IMR-90 (cell line): Measurements from ENCODE around the gene APC. TPM values are rescaled to one million over a fixed set of nuclear protein-coding genes. Genes with fewer than 3 reads are reported as not detected.

ENCODE experiments used
- ATAC-seq: fragments of 200-7000 bp; cut with Tn5 transposase; 2 replicates; pipeline ENCODE4 v1.9.1; 2020; ENCODE audit warnings: low read depth, mild to moderate bottlenecking, moderate library complexity
- BruUV-seq: library from RNA; stranded (reverse); fragments of 400-500 nt; replicated peaks from 2 replicates; lab custom pipeline; 2021; lab: Mats Ljungman, UMichigan
- CTCF ChIA-PET: fragments of 300-600 bp; formaldehyde crosslinking; extraction: SDS; loops from one replicate; lab custom pipeline; 2021; ENCODE audit warnings: antibody characterized with exemption; lab: Yijun Ruan, JAX
- POLR2A ChIA-PET: fragments of 300-600 bp; sonication (Branson Sonifier 250); formaldehyde crosslinking; loops from one replicate; lab custom pipeline; 2022; ENCODE audit warnings: antibody characterized with exemption; ENCODE audit not compliant: unreplicated experiment; lab: Charles Lee
- DNase-seq: peaks from one replicate; pipeline ENCODE4 v3.0.0; 2013
- H2AFZ ChIP-seq: replicated peaks from 2 replicates; pipeline ENCODE3; 2013; ENCODE audit warnings: low read length, mild to moderate bottlenecking; ENCODE audit not compliant: poor library complexity
- H2AK5ac ChIP-seq: 2 replicates; pipeline ENCODE4 v1.6.1; 2013; ENCODE audit warnings: low read depth, low read length, inconsistent platforms
- H2AK9ac ChIP-seq: replicated peaks from 2 replicates; pipeline ENCODE3; 2013; ENCODE audit warnings: mild to moderate bottlenecking, low read depth, low read length, moderate library complexity; ENCODE audit not compliant: poor library complexity
- H2BK120ac ChIP-seq: 2 replicates; pipeline ENCODE4 v1.6.1; 2013; ENCODE audit warnings: low read depth, low read length, inconsistent platforms
- H2BK15ac ChIP-seq: 3 replicates; pipeline ENCODE4 v1.6.1; 2013; ENCODE audit warnings: low read depth, low read length, inconsistent platforms
- H2BK20ac ChIP-seq: 2 replicates; pipeline ENCODE4 v1.6.1; 2013; ENCODE audit warnings: low read depth, mild to moderate bottlenecking, inconsistent platforms, low read length, moderate library complexity
- H2BK5ac ChIP-seq: 2 replicates; pipeline ENCODE4 v1.6.1; 2013; ENCODE audit warnings: mild to moderate bottlenecking, low read depth, low read length, inconsistent platforms; ENCODE audit not compliant: poor library complexity, severe bottlenecking
- H3K14ac ChIP-seq: replicated peaks from 2 replicates; pipeline ENCODE4 v1.6.1; 2013; ENCODE audit warnings: low read depth, low read length, inconsistent platforms
- H3K18ac ChIP-seq: 2 replicates; pipeline ENCODE4 v1.6.1; 2013; ENCODE audit warnings: low read depth, low read length, control low read depth
- H3K23ac ChIP-seq: 2 replicates; pipeline ENCODE4 v1.6.1; 2013; ENCODE audit warnings: low read depth, low read length, inconsistent platforms
- H3K27ac ChIP-seq: 2 replicates; pipeline ENCODE4 v1.5.1; 2013; ENCODE audit warnings: mild to moderate bottlenecking, control low read depth, low read length; ENCODE audit not compliant: insufficient read depth
- H3K27me3 ChIP-seq: 2 replicates; pipeline ENCODE4 v1.6.1; 2013; ENCODE audit warnings: low read length; ENCODE audit not compliant: control insufficient read depth, insufficient read depth
- H3K36me3 ChIP-seq: 2 replicates; pipeline ENCODE4 v1.6.1; 2013; ENCODE audit warnings: low read length, mixed read lengths; ENCODE audit not compliant: control insufficient read depth, insufficient read depth
- H3K4ac ChIP-seq: 2 replicates; pipeline ENCODE4 v1.6.1; 2013; ENCODE audit warnings: low read depth, low read length, inconsistent platforms
- H3K4me1 ChIP-seq: 2 replicates; pipeline ENCODE4 v1.6.1; 2013; ENCODE audit warnings: low read length, mixed read lengths; ENCODE audit not compliant: control insufficient read depth, insufficient read depth
- H3K4me2 ChIP-seq: 2 replicates; pipeline ENCODE4 v1.6.1; 2013; ENCODE audit warnings: low read depth, mild to moderate bottlenecking, control low read depth, low read length, moderate library complexity
- H3K4me3 ChIP-seq: 2 replicates; pipeline ENCODE4 v1.5.1; 2013; ENCODE audit warnings: low read depth, mild to moderate bottlenecking, control low read depth, low read length, moderate library complexity; ENCODE audit not compliant: insufficient read depth
- H3K56ac ChIP-seq: 2 replicates; pipeline ENCODE4 v1.6.1; 2013; ENCODE audit warnings: low read length, inconsistent platforms; ENCODE audit not compliant: insufficient read depth; ENCODE audit errors: extremely low read depth
- H3K79me1 ChIP-seq, 2 experiments: 2 replicates each; pipeline ENCODE4 v1.6.1; 2013; ENCODE audit warnings: low read length in 2 of 2, inconsistent platforms in 1 of 2, low read depth in 1 of 2
- H3K9ac ChIP-seq: 2 replicates; pipeline ENCODE4 v1.6.1; 2013; ENCODE audit warnings: low read depth, low read length, control low read depth
- H3K9me1 ChIP-seq: 2 replicates; pipeline ENCODE4 v1.6.1; 2013; ENCODE audit warnings: low read length, inconsistent platforms; ENCODE audit not compliant: insufficient read depth
- H3K9me3 ChIP-seq: 2 replicates; pipeline ENCODE4 v1.6.1; 2013; ENCODE audit warnings: low read length; ENCODE audit not compliant: control insufficient read depth, insufficient read depth
- H4K20me1 ChIP-seq: 2 replicates; pipeline ENCODE4 v1.6.1; 2013; ENCODE audit warnings: low read length, inconsistent platforms; ENCODE audit not compliant: insufficient read depth
- H4K5ac ChIP-seq: 2 replicates; pipeline ENCODE4 v1.6.1; 2013; ENCODE audit warnings: mild to moderate bottlenecking, low read depth, low read length, control low read depth
- H4K8ac ChIP-seq, 2 experiments: 2 replicates each; pipeline ENCODE4 v1.6.1; 2013; ENCODE audit warnings: low read depth in 2 of 2, low read length in 2 of 2, control low read depth in 1 of 2, inconsistent platforms in 1 of 2
- H4K91ac ChIP-seq: 2 replicates; pipeline ENCODE4 v1.6.1; 2013; ENCODE audit warnings: low read depth, low read length, inconsistent platforms; ENCODE audit not compliant: insufficient read depth
- BHLHE40 ChIP-seq: fragments of 150-350 bp; IDR thresholded peaks from 2 replicates; pipeline ENCODE4 v1.6.1; 2016; ENCODE audit warnings: mild to moderate bottlenecking, low read depth, low read length
- CEBPB ChIP-seq: IDR thresholded peaks from 2 replicates; pipeline ENCODE4 v1.6.1; 2012; ENCODE audit warnings: low read depth, low read length, improper control_type of control experiment
- ELK1 ChIP-seq: fragments of 150-350 bp; IDR thresholded peaks from 2 replicates; pipeline ENCODE4 v1.6.1; 2016; ENCODE audit warnings: low read depth, mild to moderate bottlenecking, low read length, moderate library complexity, borderline replicate concordance
- FOS ChIP-seq: fragments of 150-350 bp; IDR thresholded peaks from 2 replicates; pipeline ENCODE4 v1.6.1; 2016; ENCODE audit warnings: low read depth, low read length
- MAFK ChIP-seq: IDR thresholded peaks from 2 replicates; pipeline ENCODE4 v1.6.1; 2012; ENCODE audit warnings: low read depth, low read length, improper control_type of control experiment
- MAZ ChIP-seq: IDR thresholded peaks from 2 replicates; pipeline ENCODE4 v1.6.1; 2012; ENCODE audit warnings: low read depth, mild to moderate bottlenecking, low read length, improper control_type of control experiment, moderate library complexity, borderline replicate concordance
- MXI1 ChIP-seq: IDR thresholded peaks from 2 replicates; pipeline ENCODE4 v1.6.1; 2012; ENCODE audit warnings: low read depth, mild to moderate bottlenecking, low read length, moderate library complexity, borderline replicate concordance
- NFE2L2 ChIP-seq: fragments of 150-350 bp; IDR thresholded peaks from 2 replicates; pipeline ENCODE4 v1.6.1; 2016; ENCODE audit warnings: low read depth, mild to moderate bottlenecking, low read length
- POLR2A ChIP-seq: IDR thresholded peaks from 2 replicates; pipeline ENCODE4 v1.6.1; 2012; ENCODE audit warnings: mild to moderate bottlenecking, low read depth, low read length
- RAD21 ChIP-seq: IDR thresholded peaks from 2 replicates; pipeline ENCODE4 v1.6.1; 2012; ENCODE audit warnings: low read length, improper control_type of control experiment
- RFX5 ChIP-seq: IDR thresholded peaks from 2 replicates; pipeline ENCODE4 v1.8.0; 2012; ENCODE audit warnings: low read depth, mild to moderate bottlenecking, low read length, moderate library complexity
- SMC3 ChIP-seq: fragments of 150-350 bp; IDR thresholded peaks from 2 replicates; pipeline ENCODE4 v1.6.1; 2016; ENCODE audit warnings: low read depth, mild to moderate bottlenecking, antibody characterized with exemption, low read length, moderate library complexity
- USF2 ChIP-seq: fragments of 150-350 bp; IDR thresholded peaks from 2 replicates; pipeline ENCODE4 v1.6.1; 2017; ENCODE audit warnings: mild to moderate bottlenecking, antibody characterized with exemption, low read length, low read depth
- WGBS, 2 experiments: methylation state at CpG; one replicate each; pipeline versions ENCODE4 v1.1.5 to v1.1.7; 2013; ENCODE audit warnings: missing lambda C conversion rate in 2 of 2; ENCODE audit not compliant: insufficient read length in 1 of 2; ENCODE audit errors: extremely low coverage in 2 of 2; 5-methylcytosine and 5-hydroxymethylcytosine counted together
- dilution Hi-C: fragments of 300-500 bp; cut with HindIII; formaldehyde crosslinking; loops from one replicate; pipeline ENCODE4 v1.14.3; 2018; ENCODE audit warnings: low sequenced_read_pairs; ENCODE audit not compliant: unreplicated experiment
- in situ Hi-C: fragments of 300-500 bp; cut with MboI; formaldehyde crosslinking; loops from 3 replicates; pipeline ENCODE4 v1.14.3; 2019; ENCODE audit warnings: low sequenced_read_pairs, inconsistent platforms, mixed read lengths
- intact Hi-C: fragments of 100-400 bp; cut with micrococcal nuclease; formaldehyde crosslinking; loops from 2 replicates; pipeline ENCODE4 v1.10.0; 2022
- polyA plus RNA-seq, 3 experiments: library from polyadenylated mRNA; depleted of rRNA; stranded (reverse); fragments of >200 nt; gene quantifications; 2 replicates each; pipeline ENCODE4 v1.2.3, GENCODE V29; 2012; ENCODE audit warnings: low replicate concordance in 1 of 3
- total RNA-seq: library from RNA; depleted of rRNA; stranded (reverse); fragments of >200 nt; gene quantifications from 2 replicates; pipeline ENCODE4 v1.2.3, GENCODE V29; 2012

The APC gene
- total and polyA plus RNA-seq, 2 of the 4 experiments (the other 2 are of a cell fraction) = 7.3 to 58.4 TPM

DNA sequence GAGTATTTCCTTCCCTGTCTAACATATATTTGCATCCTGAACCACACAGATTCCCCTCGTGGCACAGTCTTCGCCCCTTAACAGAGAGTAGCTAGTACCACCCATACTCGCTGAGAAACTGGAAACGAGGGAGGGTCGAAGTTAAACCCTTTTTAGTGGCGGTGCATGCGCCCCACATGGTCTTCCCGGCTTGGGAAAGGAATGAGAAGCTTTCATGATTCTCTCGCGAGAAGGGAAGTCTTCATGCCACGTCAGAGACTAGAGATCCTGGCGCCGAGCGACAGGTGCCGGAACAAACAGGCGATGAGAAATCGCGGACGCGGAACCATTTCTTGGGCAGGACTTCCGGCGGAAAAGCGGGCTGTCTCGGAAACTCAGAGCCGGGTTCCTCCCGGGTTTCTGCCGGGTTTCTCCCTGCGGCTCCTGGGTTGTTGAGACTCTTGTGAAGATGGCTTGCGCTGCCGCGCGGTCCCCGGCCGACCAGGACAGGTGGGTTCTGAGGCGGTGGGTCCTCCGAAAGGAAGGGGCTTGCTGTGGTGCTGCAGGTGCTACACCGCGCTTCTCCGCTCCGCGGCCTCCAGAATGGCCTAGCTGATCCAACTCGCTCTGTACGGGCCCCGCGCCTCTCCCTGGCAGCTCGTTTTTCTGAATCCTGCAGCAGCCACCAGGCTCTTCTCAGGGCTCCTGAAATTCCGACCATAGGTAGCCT, 123.4 kb downstream of the APC start, which contains the start of gene SRP19 (continued):
- TF ChIP-seq RFX5 (no peak), NFE2L2 (no peak)

DNA sequence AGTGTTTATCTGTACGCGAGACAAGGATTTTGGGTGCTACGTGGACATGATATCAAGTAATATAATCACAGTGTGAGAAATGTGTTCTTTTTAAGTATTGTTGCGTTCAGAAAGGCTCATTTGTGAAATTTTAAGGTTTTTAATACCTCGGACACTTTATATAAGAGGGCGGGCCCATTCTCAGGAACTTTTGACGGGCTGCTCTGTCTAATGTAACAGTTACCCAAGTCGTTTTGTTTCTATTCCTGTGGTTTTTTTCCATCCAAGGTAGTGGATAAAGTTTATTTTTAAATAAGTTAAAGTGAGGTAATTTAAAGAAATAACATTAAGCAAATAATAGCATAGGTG, 123.9 kb downstream of the APC start:
- dilution Hi-C loops (no loop called here), intact Hi-C loops (no loop called here), in situ Hi-C loops (no loop called here)
- BruUV-seq = no TSS peak
- Histone ChIP-seq H4K91ac (peak overlapping the region; percentile 69; the same call in 1 of the 2 replicates), H2BK15ac (no peak overlapping the region), H3K23ac (peak overlapping the region; percentile 83), H2AK5ac (no peak overlapping the region), H4K8ac (peak overlapping the region; percentile 88 to 98), H3K4ac (peak overlapping the region; percentile 84), H3K9me3 (no peaks in the 10 kb centered on the region), H3K27me3 (no peaks in the 10 kb centered on the region), H2AK9ac (peak overlapping the region; percentile 68), H3K18ac (no peak overlapping the region), H3K79me1 (peaks cover 12 to 39% of the 10 kb centered on the region in 2 experiments), H2AFZ (peak overlapping the region; percentile 100), H3K36me3 (peaks cover 13% of the 10 kb centered on the region), H2BK20ac (no peak overlapping the region), H4K20me1 (peaks cover 21% of the 10 kb centered on the region; the same call in 1 of the 2 replicates), H3K9ac (peak overlapping the region; percentile 93), H2BK5ac (peak overlapping the region; percentile 50), H3K56ac (peak overlapping the region; percentile 88), H3K14ac (peak overlapping the region; percentile 76), H4K5ac (peak overlapping the region; percentile 31; the same call in 1 of the 2 replicates), H3K27ac (peak overlapping the region; percentile 72), H3K4me3 (peak overlapping the region; percentile 91), H3K4me2 (peak overlapping the region; percentile 87; the same call in 1 of the 2 replicates), H2BK120ac (no peak overlapping the region), H3K9me1 (peaks cover 5% of the 10 kb centered on the region; the same call in 1 of the 2 replicates), H3K4me1 (peaks cover 2% of the 10 kb centered on the region; the same call in 1 of the 2 replicates)
- CTCF ChIA-PET = interaction anchor here (2.0 kb wide), 1 partner anchor 13 kb away, joined by 8 read pairs; no protein-coding TSS in a partner anchor
- no CpG with 5 or more reads among the region's 8 CpGs for WGBS, 2 experiments
- POLR2A ChIA-PET = no interaction called here
- ATAC-seq (no peak; the same call in 1 of the 2 replicates), DNase-seq (no peak)
- no peak for TF ChIP-seq ELK1
- TF ChIP-seq RAD21 = no peak
- no peak for TF ChIP-seq SMC3
- TF ChIP-seq BHLHE40 = no peak
- no peak for TF ChIP-seq FOS
- TF ChIP-seq USF2 = no peak
- TF ChIP-seq POLR2A = no peak
- TF ChIP-seq MAFK = no peak
- no peak for TF ChIP-seq NFE2L2
- no peak for TF ChIP-seq CEBPB
- no peak for TF ChIP-seq RFX5
- TF ChIP-seq MXI1 = no peak
- TF ChIP-seq MAZ = no peak
